Fibroblast of lung (primary cell): Measurements from ENCODE around the gene HEBP1.

ENCODE experiments used
- EZH2 ChIP-seq: IDR thresholded peaks from 2 replicates; pipeline ENCODE4 v1.5.1; 2012; ENCODE audit warnings: low read length, control low read depth, mild to moderate bottlenecking; ENCODE audit errors: missing control alignments
- TF ChIP-seq, protein P1 (sequence below), 2 donors: IDR thresholded peaks in 1 of 2; conservative IDR thresholded peaks in 1 of 2; 1 replicate in 1 of 2; 2 replicates in 1 of 2; pipeline ENCODE4 v1.5.1; 2011 to 2012; ENCODE audit warnings: low read length in 2 of 2, control low read depth in 1 of 2, inconsistent platforms in 1 of 2, low read depth in 1 of 2, mild to moderate bottlenecking in 1 of 2

DNA sequence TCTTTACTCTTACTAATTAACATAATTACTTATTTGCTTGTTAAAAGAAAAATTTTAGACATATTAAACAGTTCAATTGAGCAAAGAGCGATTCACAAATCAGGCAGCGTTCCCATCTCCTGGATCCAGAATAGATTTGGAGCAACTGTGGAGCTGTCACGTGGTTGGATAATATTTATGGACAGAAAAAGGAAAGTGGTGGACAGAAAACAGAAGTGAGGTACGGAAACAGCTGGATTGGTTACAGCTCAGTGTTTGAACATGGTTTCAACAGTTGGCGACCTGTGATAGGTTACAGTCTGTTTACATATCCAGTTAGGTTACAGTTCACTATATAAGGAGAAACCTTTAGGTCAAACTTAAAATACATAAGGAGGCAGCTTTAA, 24.5 kb upstream of the HEBP1 start:
- TF ChIP-seq, protein P1, sequence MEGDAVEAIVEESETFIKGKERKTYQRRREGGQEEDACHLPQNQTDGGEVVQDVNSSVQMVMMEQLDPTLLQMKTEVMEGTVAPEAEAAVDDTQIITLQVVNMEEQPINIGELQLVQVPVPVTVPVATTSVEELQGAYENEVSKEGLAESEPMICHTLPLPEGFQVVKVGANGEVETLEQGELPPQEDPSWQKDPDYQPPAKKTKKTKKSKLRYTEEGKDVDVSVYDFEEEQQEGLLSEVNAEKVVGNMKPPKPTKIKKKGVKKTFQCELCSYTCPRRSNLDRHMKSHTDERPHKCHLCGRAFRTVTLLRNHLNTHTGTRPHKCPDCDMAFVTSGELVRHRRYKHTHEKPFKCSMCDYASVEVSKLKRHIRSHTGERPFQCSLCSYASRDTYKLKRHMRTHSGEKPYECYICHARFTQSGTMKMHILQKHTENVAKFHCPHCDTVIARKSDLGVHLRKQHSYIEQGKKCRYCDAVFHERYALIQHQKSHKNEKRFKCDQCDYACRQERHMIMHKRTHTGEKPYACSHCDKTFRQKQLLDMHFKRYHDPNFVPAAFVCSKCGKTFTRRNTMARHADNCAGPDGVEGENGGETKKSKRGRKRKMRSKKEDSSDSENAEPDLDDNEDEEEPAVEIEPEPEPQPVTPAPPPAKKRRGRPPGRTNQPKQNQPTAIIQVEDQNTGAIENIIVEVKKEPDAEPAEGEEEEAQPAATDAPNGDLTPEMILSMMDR (conservative IDR thresholded peaks at IDR 0.05 in 1 of 2, IDR thresholded peaks at IDR 0.05 in 1 of 2; ENCODE audit: low read depth in 1 of 2, low read length in 2 of 2): no peak
- TF ChIP-seq EZH2: no peak
